Hematopoietic multipotent progenitor cell treated with erythropoietin and hydrocortisone succinate and interleukin-3 and kit ligand, for 4 days (in vitro differentiated cells): ENCODE data around the gene ICAM1.

Experiments
- DNase-seq: peaks from one replicate; pipeline ENCODE4 v3.0.0-alpha.2; 2015

Gene ICAM1

DNA sequence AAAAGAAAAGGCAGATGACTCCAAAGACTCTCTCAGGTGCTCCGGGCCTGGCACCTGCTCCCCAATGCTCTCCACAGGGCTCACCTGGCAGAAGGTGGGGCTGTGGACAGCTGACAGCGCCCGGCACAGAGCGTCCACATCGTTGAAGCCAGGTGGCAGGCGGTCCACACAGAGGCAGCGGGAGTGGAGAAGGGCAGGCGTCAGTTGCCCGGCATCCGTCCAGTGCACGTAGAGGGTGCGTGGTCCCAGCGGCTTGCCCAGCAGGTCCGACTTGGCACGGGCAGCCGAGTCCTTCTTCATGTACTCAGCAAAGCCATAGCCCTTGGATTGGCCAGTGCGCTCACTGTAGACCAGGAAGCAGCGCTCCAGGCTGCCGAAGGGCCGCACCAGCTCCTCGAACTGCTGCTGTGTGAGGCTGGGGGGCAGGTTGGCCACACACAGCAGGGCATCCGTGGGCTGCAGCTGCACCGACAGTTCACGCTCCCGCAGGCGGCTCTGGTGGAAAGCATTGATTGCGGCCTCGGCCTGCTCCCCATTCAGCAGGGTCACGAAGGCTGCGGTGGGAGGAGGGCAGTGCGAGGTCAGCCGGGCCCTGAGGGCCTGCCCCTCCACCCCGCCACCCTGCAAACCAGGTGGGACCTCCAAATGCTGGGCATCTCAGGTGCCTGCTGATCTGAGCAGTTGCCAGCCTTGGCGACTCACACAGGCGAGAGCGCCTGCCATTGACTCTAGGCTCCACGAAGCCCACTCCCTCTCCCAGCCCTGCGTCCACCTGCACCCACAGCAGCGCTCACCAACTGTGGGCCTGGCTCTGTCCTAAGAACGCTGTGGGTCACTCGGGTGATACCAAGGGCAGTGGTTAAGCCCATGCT, 57.9 kb downstream of the ICAM1 start:
- DNase-seq = no peak

- no peak for DNase-seq
Observed at GRCh38 chr19:10329555-10329954, 58.6 kb downstream of the ICAM1 start.

- DNase-seq = no peak
Observed at GRCh38 chr19:10332158-10332964, 61.4 kb downstream of the ICAM1 start.

DNA sequence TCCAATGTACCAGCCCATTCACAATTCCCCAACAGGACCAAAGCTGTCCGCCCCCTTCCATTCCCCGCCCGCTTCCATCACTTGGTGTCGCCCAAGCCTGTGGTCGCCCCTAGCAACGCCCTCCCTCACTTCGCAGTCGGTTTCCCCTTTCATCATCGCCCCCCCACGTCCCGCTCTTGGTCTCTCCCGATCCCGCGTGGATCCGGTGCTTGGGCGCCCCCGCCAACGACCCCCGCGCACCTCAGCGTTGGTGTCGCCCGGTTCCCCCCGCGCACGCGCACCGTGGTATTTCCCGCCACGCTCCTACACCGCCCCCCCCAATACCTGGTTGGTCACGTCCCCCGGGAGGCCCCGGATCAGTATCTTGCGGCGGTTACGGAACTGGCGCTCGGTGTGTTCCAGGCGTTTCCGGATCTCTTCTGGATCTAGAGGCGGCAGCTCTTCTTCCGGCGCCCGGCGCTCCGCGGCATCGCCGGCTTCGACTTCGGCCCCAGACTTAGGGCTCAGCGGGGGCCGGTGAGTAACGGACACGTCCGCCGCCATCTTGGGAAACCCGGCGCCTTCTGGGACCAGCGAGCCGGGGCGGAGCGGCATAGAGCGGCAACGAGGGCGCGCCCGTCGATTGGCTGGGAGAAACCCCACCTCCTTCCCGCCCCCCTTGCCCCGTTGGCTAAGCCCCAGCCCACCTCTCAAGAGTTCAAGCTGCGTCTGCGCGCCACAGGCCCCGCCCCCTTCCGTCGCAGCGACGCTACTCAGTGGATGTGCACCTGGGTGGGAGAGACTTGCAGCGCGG, 62.2 kb downstream of the ICAM1 start, which contains the start of gene RAVER1:
Gene RAVER1, minus strand, starts transcription at position 565 of the 793 bp plus-strand sequence. Its CDS starts 22 bp downstream, at position 543.
- DNase-seq = peak; percentile 99

- no peak for DNase-seq
Observed at GRCh38 chr19:10333758-10334587, 63.1 kb downstream of the ICAM1 start.

GRCh38 chr19:10334588-10335351, 63.9 kb downstream of the ICAM1 start:
- DNase-seq = peak; percentile 77

- no peak for DNase-seq
Observed at GRCh38 chr19:10335352-10335985, 64.5 kb downstream of the ICAM1 start.
